ENCODE measurements around the gene PCSK2. TPM values are rescaled to one million over a fixed set of nuclear protein-coding genes. Genes with fewer than 3 reads are reported as not detected.

PCSK2 gene
- total RNA-seq, 1 donor from 2014 or later: 0.15 TPM

GRCh38 chr20:17444091-17444490 is 217.3 kb downstream of the PCSK2 start:
- no peak for DNase-seq (ENCODE audit: low read depth)

GRCh38 chr20:17445543-17445942 is 218.7 kb downstream of the PCSK2 start:
- no peak for DNase-seq (ENCODE audit: low read depth)

GRCh38 chr20:17446171-17446570 is 219.3 kb downstream of the PCSK2 start:
- DNase-seq (ENCODE audit: low read depth): no peak

- DNase-seq (ENCODE audit: low read depth): no peak
Observed at GRCh38 chr20:17448071-17448470, 221.2 kb downstream of the PCSK2 start.

GRCh38 chr20:17449031-17449430 is 222.2 kb downstream of the PCSK2 start:
- DNase-seq (ENCODE audit: low read depth): no peak

- no peak for DNase-seq (ENCODE audit: low read depth)
Observed at GRCh38 chr20:17452441-17452840, 225.6 kb downstream of the PCSK2 start.

- no peak for DNase-seq (ENCODE audit: low read depth)
Observed at GRCh38 chr20:17453592-17453991, 226.8 kb downstream of the PCSK2 start.

GRCh38 chr20:17456279-17456678 is 229.4 kb downstream of the PCSK2 start:
- DNase-seq (ENCODE audit: low read depth): no peak

GRCh38 chr20:17457079-17457478 is 230.2 kb downstream of the PCSK2 start:
- no peak for DNase-seq (ENCODE audit: low read depth)

- DNase-seq (ENCODE audit: low read depth): no peak
Observed at GRCh38 chr20:17457588-17458190, 230.8 kb downstream of the PCSK2 start.

- DNase-seq (ENCODE audit: low read depth): no peak
Observed at GRCh38 chr20:17460119-17460518, 233.3 kb downstream of the PCSK2 start.

GRCh38 chr20:17461941-17462340 is 235.1 kb downstream of the PCSK2 start:
- DNase-seq (ENCODE audit: low read depth): no peak

- no peak for DNase-seq (ENCODE audit: low read depth)
Observed at GRCh38 chr20:17463711-17464110, 236.9 kb downstream of the PCSK2 start.

- DNase-seq (ENCODE audit: low read depth): no peak
Observed at GRCh38 chr20:17465236-17465635, 238.4 kb downstream of the PCSK2 start.

GRCh38 chr20:17466641-17467040 is 239.8 kb downstream of the PCSK2 start:
- no peak for DNase-seq (ENCODE audit: low read depth)

- DNase-seq (ENCODE audit: low read depth): no peak
Observed at GRCh38 chr20:17467120-17467655, 240.3 kb downstream of the PCSK2 start.

GRCh38 chr20:17468073-17468840 is 241.4 kb downstream of the PCSK2 start:
- DNase-seq (ENCODE audit: low read depth): no peak

- DNase-seq (ENCODE audit: low read depth): no peak
Observed at GRCh38 chr20:17469246-17470030, 242.6 kb downstream of the PCSK2 start.

- no peak for DNase-seq (ENCODE audit: low read depth)
Observed at GRCh38 chr20:17470521-17470920, 243.7 kb downstream of the PCSK2 start.

- no peak for DNase-seq (ENCODE audit: low read depth)
Observed at GRCh38 chr20:17470973-17471372, 244.1 kb downstream of the PCSK2 start.

GRCh38 chr20:17471606-17472187 is 244.9 kb downstream of the PCSK2 start:
- no peak for DNase-seq (ENCODE audit: low read depth)

GRCh38 chr20:17473659-17474058 is 246.8 kb downstream of the PCSK2 start:
- DNase-seq (ENCODE audit: low read depth): no peak

Data from renal cortical epithelial cell (primary cell).